HEK293T (cell line): Measurements from ENCODE around the gene GLIS2.

ENCODE experiments used
- BHLHE40 ChIP-seq: fragments of 450-650 bp; IDR thresholded peaks from 2 replicates; pipeline ENCODE4 v1.6.1; 2016; ENCODE audit warnings: mild to moderate bottlenecking, moderate library complexity, borderline replicate concordance
- ELF4 ChIP-seq: fragments of 450-650 bp; IDR thresholded peaks from 2 replicates; pipeline ENCODE4 v1.6.1; 2017; ENCODE audit warnings: antibody characterized with exemption
- FOXK2 ChIP-seq: fragments of 450-650 bp; IDR thresholded peaks from 2 replicates; pipeline ENCODE4 v1.6.1; 2016; ENCODE audit warnings: mild to moderate bottlenecking
- HDGF ChIP-seq: fragments of 450-650 bp; IDR thresholded peaks from 2 replicates; pipeline ENCODE4 v1.6.1; 2017; ENCODE audit warnings: antibody characterized with exemption, borderline replicate concordance
- L3MBTL2 ChIP-seq: fragments of 450-650 bp; conservative IDR thresholded peaks from 2 replicates; pipeline ENCODE4 v1.6.1; 2016; ENCODE audit warnings: mild to moderate bottlenecking
- LEF1 ChIP-seq: fragments of 450-650 bp; IDR thresholded peaks from 2 replicates; pipeline ENCODE4 v1.6.1; 2017; ENCODE audit warnings: mild to moderate bottlenecking, borderline replicate concordance
- SP1 ChIP-seq: fragments of 450-650 bp; IDR thresholded peaks from 2 replicates; pipeline ENCODE4 v1.6.1; 2017
- TARDBP ChIP-seq: fragments of 450-650 bp; IDR thresholded peaks from 2 replicates; pipeline ENCODE4 v1.6.1; 2016
- ZNF384 ChIP-seq: fragments of 450-650 bp; IDR thresholded peaks from 2 replicates; pipeline ENCODE4 v1.6.1; 2016

- TF ChIP-seq L3MBTL2 (no peak), ZNF384 (no peak), HDGF (no peak), SP1 (no peak), TARDBP (no peak), FOXK2 (no peak), ELF4 (no peak), BHLHE40 (no peak), LEF1 (no peak)
These were observed 42.0 kb upstream of the GLIS2 start for GRCh38 chr16:4273858-4274311.
